Hematopoietic multipotent progenitor cell treated with erythropoietin and hydrocortisone succinate and interleukin-3 and kit ligand, for 4 days (in vitro differentiated cells): ENCODE measurements around the gene PHLDA1.

Experiments
- DNase-seq: peaks from one replicate; pipeline ENCODE4 v3.0.0-alpha.2; 2015

Gene PHLDA1

GRCh38 chr12:76037130-76038103, 5.8 kb upstream of the PHLDA1 start:
- DNase-seq: peak; percentile 90

- no peak for DNase-seq
Measured at GRCh38 chr12:76035045-76035444, 3.5 kb upstream of the PHLDA1 start.

- DNase-seq: no peak
Measured at GRCh38 chr12:76033081-76034011, 1.8 kb upstream of the PHLDA1 start.

- peak; percentile 43 for DNase-seq
Measured at GRCh38 chr12:76032043-76032981, 736 bp upstream of the PHLDA1 start.

- DNase-seq: no peak
Measured at GRCh38 chr12:76031081-76031413, 529 bp downstream of the PHLDA1 start.

GRCh38 chr12:76030341-76031080, 1.1 kb downstream of the PHLDA1 start:
- DNase-seq: peak; percentile 37

- no peak for DNase-seq
Measured at GRCh38 chr12:76029982-76030340, 1.6 kb downstream of the PHLDA1 start.

- DNase-seq: no peak
Measured at GRCh38 chr12:76028571-76029277, 2.9 kb downstream of the PHLDA1 start.

GRCh38 chr12:76026643-76027063, 4.9 kb downstream of the PHLDA1 start:
- no peak for DNase-seq

GRCh38 chr12:76025601-76026575, 5.7 kb downstream of the PHLDA1 start:
- DNase-seq: no peak

- no peak for DNase-seq
Measured at GRCh38 chr12:76024942-76025600, 6.5 kb downstream of the PHLDA1 start.

- no peak for DNase-seq
Measured at GRCh38 chr12:76024102-76024781, 7.3 kb downstream of the PHLDA1 start.

GRCh38 chr12:76023069-76023690, 8.4 kb downstream of the PHLDA1 start:
- no peak for DNase-seq

GRCh38 chr12:76022506-76022905, 9.1 kb downstream of the PHLDA1 start:
- no peak for DNase-seq

GRCh38 chr12:76020731-76021672, 10.6 kb downstream of the PHLDA1 start:
- peak; percentile 74 for DNase-seq

- peak; percentile 85 for DNase-seq
Measured at GRCh38 chr12:76020281-76020680, 11.3 kb downstream of the PHLDA1 start.

- no peak for DNase-seq
Measured at GRCh38 chr12:76018672-76019071, 12.9 kb downstream of the PHLDA1 start.
